HG02870 (cell line): ENCODE measurements around the gene FILIP1.

Experiments
- ATAC-seq: cut with Tn5 transposase; IDR thresholded peaks from one replicate; pipeline ENCODE4 v1.9.1; 2021; ENCODE audit warnings: mild to moderate bottlenecking, moderate library complexity; ENCODE audit not compliant: unreplicated experiment

Gene FILIP1

GRCh38 chr6:75382634-75382900, 111.0 kb downstream of the FILIP1 start:
- no peak for ATAC-seq

GRCh38 chr6:75381877-75382633, 111.5 kb downstream of the FILIP1 start:
- ATAC-seq: no peak

- no peak for ATAC-seq
Observed at GRCh38 chr6:75379536-75379935, 114.1 kb downstream of the FILIP1 start.

- ATAC-seq: no peak
Observed at GRCh38 chr6:75378101-75378500, 115.5 kb downstream of the FILIP1 start.

GRCh38 chr6:75377386-75377785, 116.2 kb downstream of the FILIP1 start:
- ATAC-seq: no peak

GRCh38 chr6:75376347-75377024, 117.1 kb downstream of the FILIP1 start:
- ATAC-seq: no peak

- ATAC-seq: no peak
Observed at GRCh38 chr6:75374961-75375400, 118.6 kb downstream of the FILIP1 start.

- no peak for ATAC-seq
Observed at GRCh38 chr6:75372884-75373283, 120.7 kb downstream of the FILIP1 start.

GRCh38 chr6:75370011-75370410, 123.6 kb downstream of the FILIP1 start:
- ATAC-seq: no peak

GRCh38 chr6:75368864-75369402, 124.7 kb downstream of the FILIP1 start:
- no peak for ATAC-seq

- ATAC-seq: peak; percentile 64
Observed at GRCh38 chr6:75368151-75368779, 125.3 kb downstream of the FILIP1 start.

GRCh38 chr6:75363304-75363703, 130.3 kb downstream of the FILIP1 start:
- peak; percentile 40 for ATAC-seq

- no peak for ATAC-seq
Observed at GRCh38 chr6:75353644-75354043, 140.0 kb downstream of the FILIP1 start.

- no peak for ATAC-seq
Observed at GRCh38 chr6:75351570-75351969, 142.0 kb downstream of the FILIP1 start.

GRCh38 chr6:75350808-75351207, 142.8 kb downstream of the FILIP1 start:
- no peak for ATAC-seq

- no peak for ATAC-seq
Observed at GRCh38 chr6:75350156-75350555, 143.4 kb downstream of the FILIP1 start.

GRCh38 chr6:75349262-75349984, 144.2 kb downstream of the FILIP1 start:
- ATAC-seq: no peak

GRCh38 chr6:75348882-75349261, 144.7 kb downstream of the FILIP1 start:
- no peak for ATAC-seq

GRCh38 chr6:75347898-75348610, 145.5 kb downstream of the FILIP1 start:
- no peak for ATAC-seq

GRCh38 chr6:75345413-75345812, 148.2 kb downstream of the FILIP1 start:
- no peak for ATAC-seq

- ATAC-seq: no peak
Observed at GRCh38 chr6:75344455-75344854, 149.1 kb downstream of the FILIP1 start.
